Measurements from ENCODE around the gene FLAD1.
A peak's percentile ranks its signal among the peaks of the same experiment; 100 is the strongest.
"Not testable (repeated sequence)": the region's sequence is repeated elsewhere in the genome, so short reads cannot be mapped to it uniquely, and the experiment has no call there.

Gene FLAD1

DNA sequence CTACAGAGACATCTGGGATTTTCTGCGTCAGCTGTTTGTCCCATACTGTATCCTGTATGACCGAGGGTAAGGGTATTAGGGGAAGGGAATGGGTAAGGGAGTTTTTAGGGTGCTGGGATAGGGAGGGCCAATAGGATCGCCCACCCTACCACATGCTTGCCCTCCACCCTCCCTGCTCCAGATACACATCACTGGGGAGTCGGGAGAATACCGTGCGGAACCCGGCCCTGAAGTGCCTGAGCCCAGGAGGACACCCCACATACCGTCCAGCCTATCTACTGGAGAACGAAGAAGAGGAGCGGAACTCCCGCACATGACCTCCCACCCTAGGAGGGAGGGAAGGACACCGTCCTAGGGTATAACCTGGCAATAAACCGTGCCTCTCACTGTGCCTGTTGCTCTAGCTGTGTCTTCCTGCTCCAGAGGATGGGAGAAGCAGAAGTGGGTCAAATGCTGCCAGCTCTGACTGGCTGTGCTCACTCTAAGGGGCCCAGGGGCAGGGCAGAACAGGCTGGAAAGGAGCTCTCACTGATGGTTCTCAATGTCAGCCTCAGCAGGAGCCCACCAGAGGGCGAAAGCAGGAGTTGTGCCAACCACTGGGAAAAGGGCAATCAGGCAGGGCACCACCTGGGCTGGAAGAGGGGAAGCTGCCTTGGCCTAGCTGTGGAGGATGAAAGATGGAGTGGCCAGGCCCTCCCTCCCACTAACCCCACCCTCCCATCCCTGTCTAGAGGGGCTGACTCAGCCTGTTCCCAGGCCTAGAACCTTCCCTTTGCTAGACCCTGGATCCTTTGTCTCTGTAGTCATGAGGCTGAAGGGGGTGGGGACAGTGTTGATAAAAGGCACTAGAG, 9.8 kb downstream of the FLAD1 start:
- no peak for DNase-seq

DNA sequence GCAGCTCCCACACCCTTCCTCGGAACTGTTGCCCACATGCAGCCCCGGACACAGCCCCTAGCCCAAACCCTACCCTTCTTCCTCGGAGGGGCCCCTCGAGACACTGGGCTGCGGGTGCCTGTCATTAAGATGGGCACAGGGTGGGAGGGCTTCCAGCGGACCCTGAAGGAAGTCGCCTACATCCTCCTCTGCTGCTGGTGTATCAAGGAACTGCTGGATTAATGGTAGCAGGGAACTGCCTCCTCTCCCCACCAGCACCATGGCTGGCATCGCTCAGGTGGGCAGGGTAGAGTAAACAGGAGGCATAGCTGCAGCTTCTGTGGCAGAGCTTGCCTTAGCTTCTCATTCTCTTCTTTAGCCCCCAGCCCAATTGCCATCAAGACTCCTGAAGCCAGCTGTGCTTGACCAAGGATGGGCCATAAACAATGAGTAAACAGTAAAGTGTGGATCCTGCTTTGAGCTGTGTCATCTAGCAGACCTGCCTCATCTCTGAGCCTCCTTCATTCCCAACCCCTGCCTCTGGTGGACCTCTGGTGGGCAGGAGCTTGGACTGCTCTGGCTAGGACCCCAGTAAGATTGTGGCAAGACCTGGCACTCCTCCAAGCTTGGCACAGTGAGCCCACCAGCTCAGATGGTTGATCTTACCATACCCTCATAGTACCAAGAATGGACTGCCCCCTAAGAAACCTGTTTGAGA, 10.6 kb downstream of the FLAD1 start, which contains the start of gene LENEP:
TSS of gene LENEP (plus strand) at position 15 of the 697 bp plus-strand sequence. CDS start at position 37, 22 bp downstream.
- no peak for DNase-seq

DNA sequence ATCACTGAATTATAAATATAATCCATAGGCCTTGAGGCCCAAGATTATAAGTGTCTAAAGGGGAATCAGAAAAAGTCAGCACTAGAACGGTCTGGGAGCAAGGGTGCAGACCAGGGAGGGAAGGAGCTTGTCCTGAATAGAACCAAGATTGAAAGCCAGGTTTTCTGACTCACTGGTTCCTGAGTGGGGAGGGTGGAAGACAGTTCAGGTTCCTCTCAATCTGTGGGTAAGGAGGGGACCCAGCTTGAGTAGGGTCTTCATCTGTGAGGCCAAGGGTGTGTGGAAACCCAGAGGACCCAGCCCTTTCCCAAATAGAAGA, 11.1 kb downstream of the FLAD1 start:
- no peak for DNase-seq

DNA sequence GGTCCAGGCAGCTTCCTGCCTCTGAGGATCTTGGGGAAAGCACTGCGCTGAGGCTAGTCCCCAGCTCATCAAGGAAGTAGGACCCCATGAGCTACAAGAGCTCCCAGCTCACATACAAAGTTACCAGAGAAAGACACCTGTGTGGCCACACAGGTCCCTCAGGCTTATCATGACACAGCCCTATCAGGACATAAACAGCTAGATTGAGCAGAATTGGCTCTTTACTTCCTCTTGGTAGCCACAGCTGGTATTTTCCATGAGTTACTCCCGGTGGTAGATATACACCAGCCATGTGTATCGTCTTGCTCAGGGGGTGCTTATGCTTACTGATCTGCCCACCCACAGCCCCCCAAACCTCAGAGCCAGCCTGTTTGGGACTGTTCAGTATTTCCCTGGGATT, 11.4 kb downstream of the FLAD1 start:
- DNase-seq: no peak

DNA sequence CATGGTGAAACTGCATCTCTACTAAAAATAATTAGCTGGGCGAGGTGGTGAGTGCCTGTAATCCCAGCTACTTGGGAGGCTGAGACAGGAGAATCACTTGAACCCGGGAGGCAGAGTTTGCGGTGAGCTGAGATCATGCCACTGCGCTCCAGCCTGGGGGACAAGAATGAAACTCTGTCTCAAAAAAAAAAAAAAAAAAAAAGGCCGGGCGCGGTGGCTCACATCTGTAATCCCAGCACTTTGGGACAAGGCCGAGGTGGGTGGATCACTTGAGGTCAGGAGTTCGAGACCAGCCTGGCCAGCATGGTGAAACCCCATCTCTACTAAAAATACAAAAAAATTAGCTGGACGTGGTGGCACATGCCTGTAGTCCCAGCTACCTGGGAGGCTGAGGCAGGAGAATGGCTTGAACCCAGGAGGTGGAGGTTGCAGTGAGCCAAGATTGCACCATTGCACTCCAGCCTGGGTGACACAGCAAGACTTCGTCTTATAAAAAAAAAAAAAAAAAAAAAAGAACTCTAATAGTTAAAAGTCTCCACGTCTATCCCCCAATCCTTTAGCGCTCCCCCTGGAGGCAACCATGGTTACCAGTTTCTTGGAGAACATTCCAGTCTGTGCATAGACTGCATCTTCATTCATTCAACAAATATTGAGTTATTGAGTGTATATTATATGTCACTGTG, 12.3 kb downstream of the FLAD1 start:
- DNase-seq: not testable (repeated sequence)

DNA sequence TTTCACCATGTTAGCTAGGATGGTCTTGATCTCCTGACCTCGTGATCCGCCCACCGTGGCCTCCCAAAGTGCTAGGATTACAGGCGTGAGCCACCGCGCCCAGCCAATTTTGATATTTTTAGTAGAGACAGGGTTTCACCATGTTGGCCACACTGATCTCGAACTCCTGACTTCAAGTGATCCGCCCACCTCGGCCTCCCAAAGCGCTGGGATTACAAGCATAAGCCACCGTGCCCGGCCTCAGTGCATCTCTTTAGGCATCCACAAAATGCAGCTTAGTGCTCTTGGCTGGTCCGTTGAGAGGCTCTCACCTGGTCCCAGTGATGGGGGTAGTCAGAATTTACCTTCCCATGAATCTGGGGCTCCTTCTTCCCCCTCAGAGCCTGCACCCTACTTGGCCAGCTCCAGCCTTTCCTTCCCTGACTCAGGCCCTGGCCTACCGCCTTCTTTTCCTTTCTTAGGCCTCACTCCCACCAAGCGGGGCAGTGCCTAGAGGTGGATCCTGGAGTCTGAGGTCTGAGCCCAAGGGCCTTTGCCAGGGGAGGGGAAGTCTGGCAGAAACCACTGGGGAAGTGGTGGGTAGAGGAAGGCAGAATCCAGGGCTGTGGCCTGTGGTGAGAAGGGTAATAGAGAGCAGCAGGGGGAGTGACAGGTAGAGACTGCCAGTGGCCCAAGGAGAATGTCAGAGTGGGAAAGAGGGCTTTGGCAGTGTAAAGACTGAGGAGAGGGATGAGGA, 14.0 kb downstream of the FLAD1 start:
- no peak for DNase-seq

DNA sequence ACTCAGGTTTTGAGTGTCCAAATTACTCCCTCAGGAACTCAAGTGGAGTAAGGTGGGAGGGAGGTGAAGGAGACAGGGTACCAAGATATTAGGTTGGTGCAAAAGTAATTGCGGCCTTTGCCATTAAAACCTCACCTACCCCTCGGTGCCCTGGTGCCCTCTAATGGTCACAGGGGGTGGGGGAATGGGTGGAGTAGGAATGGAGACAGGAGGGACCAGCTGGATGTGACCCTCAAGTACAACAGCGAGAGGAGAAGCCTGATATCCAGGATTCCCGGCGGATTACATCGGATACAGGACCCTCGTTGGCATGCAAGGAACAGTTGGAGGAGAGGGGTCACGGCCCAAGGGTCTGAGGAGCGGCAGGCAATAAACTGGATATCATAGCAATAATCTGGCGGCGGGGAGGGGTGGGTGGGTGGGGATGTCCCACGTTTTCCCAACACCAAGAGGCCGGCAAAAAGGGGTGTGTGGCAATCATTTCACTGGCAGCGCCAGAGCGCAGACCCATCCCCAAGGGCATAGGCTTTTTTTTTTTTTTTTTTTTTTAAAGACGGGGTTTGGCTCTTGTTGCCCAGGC, 15.1 kb downstream of the FLAD1 start:
- no peak for DNase-seq

DNA sequence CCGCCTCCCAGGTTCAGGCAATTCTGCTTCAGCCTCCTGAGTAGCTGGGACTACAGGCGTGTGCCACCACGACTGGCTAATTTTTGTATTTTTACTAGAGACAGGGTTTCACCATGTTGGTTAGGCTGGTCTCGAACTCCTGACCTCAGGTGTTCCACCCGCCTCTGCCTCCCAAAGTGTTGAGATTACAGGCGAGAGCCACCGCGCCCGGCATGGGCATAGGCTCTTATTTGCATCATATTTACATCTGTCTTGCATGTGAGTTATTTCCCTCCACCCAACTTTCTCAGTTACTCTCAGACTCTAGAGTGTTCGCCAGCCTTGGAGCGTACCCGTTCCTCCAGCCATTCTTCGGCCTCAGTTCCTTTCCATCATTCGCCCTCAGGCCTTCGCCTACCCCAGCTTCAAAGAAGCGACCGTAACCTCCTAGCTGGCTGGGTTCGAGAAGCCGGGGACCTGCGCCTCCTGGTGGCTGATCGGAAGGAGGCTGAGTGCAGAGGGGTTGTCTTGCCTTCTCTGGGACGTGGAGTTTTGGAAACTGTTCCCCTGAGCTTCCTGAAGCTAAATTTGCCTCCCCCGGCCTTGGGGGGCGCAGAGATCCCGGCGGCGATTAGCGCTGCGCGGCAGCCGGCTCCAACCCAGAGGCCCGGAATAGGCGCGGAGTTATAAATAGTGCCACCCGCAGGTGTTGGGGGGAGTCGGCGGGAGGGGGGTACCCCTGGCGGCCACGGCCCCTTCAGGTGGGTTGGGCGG, 15.8 kb downstream of the FLAD1 start:
- DNase-seq: no peak

DNA sequence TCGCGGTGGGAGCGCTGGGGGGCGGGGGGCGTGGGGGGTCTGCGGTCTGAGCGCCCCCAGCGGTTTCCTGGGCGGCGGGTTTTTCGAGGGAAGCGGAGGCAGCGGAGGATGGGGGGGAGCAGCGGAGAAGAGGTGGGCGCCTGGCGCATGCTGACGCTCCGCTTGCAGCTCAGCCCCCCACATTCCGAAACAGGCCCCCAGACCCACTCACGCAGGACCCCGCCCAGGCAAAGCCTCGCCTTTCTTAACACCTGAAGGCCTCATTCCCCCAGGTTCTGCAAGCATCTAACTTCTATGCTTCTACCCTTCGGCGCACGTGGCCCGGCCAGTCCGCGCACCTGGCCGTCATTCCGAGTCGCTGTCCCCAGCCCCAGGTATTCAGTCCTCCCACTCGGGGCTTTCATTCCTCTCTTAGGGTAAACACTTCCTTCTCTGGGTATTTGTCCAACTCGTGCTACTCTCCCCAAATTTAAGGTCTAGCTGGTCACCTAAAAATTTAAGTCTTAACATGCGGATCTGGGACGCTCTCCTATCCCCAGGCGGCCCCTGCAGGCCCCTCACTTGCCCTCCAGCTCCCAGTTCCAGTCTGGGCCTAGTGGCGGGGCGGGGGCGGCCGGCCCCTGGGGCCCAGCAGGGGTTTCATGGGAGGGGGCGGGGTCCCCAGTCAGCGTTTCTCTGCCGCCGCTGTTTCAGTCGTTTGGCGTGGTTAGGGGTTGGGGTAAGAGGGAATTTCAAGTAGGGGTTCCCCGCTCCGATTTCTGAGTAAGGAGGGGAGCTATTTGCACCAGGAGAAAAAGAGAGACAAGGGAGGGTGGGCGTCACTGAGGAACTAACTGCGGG, 16.6 kb downstream of the FLAD1 start:
- DNase-seq: no peak

DNA sequence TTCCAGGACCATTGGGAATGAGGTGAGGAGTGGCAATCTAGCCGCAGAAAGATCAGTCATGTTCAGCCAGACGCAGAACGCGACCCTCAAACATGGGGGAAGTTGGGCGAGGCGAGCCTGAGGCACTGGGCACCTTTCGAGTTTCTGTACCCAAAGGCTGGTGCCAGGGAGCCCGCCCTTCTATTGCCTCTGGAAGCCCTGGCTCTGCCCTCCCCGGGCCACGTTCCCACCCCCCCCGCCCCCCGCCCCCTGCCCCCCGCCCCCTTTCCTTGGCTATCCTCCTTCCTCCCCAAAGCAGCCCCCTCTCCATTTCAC, 17.2 kb downstream of the FLAD1 start:
- no peak for DNase-seq

DNA sequence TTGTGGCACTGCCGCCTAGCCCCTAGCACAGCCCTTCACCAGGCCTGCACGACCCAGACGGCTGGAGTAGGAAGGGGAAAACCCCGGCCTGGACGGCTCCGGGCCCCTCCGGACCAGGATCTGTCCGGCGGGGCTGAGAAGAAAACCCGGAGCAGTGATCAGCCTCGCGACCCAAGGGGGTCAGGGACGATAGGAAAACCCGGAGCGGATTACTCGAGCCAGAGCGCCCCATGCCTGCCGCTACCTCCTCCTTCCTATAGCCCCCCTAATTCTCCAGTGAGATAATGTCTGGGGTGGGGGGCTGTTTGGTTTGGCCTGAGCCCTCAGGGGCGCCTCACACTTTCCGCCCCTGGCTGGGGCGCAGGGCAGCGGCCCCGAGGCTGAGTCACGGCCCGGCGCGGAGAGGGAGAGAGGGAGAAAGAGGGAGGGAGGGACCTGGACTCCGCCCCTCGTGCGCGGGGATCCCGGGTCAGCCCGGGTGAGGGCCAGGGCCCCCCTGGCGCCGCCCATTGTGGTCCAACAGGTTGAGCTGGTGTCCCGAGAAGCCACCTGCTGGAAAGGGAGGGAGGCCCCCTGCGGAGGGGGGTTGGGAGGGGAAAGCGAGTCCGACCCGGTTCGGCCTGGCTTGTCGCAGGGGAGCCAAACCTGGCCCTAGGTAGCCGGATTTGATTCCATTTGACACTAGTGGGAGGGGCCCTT, 17.7 kb downstream of the FLAD1 start:
- DNase-seq: peak; percentile 85

DNA sequence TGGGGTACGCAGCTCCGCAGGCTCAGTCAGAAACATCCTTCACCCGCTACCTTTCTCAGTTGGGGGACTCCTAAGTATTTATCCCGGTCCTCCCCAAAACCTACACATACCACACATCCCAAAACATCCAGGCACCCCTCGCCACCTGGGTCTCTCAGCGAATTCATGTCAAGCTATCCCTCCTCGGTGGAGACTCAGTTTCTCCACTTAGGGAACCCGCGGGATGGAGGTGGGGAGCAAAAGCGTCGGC, 18.2 kb downstream of the FLAD1 start:
- DNase-seq: no peak

DNA sequence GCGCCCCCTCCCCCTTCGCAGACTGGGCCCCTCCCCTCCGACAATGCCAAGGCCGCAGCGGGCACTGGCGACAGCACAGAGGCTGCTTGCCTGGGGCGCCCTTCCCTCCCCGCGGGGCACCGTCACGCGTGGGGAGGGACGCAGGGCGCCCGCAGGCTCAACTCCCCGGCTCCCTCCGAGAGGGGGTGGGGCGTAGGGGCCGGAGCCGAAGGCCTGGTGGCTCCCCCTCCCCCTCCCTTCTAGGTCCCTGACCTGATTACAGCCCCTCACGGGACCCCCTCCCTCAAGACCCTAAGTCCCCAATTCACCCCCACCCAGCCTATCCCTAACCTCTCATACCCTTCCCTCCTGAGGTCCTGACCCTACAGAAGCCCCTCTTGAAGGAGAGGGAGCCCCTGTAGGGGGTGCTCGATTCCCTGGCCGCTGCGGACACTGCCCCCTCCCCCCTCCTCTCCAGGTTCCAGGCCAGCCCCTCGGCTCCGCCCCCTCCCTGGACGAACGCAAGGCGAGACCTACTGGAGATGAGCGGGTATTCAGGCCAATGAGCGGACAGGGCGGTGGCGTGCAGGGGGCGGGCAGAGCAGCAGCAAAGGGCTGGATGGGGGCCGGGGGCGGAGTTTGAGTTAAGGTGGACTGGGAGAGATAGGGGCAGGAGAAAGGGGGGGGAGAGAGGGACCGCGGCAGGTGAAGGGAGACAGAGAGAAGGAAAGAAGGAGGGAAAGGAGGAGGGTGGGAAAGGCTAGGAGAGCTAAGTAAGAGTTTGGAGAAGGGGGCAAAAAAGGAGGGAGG, 18.7 kb downstream of the FLAD1 start:
- DNase-seq: no peak

DNA sequence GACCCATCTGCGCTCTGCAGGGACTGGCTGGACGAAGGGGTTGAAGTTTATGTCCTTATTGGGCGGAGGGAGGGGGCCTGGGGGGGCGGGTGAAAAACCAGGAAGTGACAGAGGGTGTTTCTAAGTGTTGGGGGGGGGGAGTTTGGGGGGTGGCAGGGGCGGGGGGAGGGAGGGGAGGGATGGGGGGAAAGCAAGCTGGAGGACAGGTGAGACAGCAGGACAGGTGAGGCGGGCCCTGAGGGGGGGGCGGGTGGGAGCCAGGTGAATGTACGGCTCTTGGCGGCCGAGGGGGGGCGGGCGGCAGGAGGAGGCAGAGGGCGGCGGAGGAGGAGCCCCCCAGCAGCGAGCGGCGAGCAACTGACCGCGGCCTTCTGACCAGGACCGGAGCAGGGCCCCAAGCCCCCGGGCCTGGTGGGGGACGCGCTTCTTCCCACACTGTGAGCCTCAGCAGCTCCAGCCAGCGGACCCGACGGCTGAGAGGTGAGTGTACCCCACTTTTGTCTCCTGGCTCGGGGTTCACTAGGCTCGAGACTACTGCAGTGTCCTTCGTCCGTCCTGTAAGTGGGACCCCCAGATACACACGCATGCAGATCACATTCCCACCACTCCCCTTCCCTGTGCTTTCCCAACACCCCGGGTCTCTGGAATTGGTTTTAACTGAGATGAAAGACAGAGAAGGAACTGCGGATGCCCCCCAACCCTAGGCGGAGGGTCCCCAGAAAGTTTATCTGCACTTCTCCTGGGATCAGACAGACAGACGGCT, 19.5 kb downstream of the FLAD1 start, which contains the start of gene ZBTB7B:
TSS of gene ZBTB7B (plus strand) at position 339 of the 763 bp plus-strand sequence. CDS start 11,859 bp downstream, outside the sequence.
- no peak for DNase-seq

DNA sequence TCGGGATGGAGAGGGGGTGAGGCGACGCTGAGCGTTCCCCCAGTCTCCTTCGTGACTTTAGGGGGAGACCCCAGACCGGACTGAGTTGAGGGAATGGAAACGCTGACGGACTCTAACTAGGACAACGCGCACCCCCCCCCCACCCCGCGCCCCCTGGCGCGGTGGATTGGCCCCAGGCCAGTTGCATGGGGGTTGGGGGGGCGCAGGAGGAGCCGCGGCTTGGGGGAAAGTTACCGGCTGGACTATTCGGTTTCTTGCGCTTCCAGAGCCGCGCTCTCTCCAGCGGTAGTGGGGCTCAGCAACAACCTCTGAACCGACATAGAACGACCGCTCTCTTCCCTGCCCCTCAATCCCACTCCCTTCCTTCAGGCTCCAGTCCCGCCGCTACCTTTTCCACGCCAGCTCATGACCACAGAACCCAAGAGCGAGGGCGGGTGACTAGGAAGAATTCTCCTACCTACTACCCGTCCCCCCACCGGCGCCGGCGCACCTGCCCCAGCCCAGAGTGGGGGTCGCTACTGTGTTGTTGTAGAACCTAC, 20.2 kb downstream of the FLAD1 start:
- DNase-seq: no peak

DNA sequence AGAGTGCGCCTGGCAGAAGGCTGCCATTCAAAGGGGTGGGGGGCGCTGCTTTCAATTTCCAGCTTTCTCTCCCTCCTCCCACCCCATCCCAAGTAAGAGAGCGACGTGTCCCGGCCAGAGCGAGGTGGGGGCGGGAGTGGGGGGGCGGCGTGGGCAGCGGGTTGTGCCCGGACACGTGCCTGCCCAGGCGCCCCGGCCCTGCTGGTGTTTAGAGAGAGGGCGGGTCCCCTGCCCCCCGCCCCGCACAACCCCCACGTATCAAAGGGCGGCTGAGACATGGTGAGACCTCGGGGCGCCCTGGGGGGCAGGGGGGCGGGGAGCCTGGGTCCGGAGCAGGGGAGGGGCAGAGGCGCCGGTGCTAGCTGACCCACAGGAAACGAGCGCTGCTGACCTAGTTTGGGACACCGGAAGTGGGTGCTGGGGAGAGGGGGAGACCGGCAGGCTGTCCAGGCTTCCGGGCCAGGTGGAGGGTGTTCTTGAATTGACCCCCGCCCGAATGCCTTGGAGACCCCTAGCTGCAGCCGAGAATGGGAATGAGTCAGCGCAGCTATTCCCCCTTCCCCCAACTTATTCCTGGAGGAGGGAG, 20.7 kb downstream of the FLAD1 start:
- DNase-seq: no peak

DNA sequence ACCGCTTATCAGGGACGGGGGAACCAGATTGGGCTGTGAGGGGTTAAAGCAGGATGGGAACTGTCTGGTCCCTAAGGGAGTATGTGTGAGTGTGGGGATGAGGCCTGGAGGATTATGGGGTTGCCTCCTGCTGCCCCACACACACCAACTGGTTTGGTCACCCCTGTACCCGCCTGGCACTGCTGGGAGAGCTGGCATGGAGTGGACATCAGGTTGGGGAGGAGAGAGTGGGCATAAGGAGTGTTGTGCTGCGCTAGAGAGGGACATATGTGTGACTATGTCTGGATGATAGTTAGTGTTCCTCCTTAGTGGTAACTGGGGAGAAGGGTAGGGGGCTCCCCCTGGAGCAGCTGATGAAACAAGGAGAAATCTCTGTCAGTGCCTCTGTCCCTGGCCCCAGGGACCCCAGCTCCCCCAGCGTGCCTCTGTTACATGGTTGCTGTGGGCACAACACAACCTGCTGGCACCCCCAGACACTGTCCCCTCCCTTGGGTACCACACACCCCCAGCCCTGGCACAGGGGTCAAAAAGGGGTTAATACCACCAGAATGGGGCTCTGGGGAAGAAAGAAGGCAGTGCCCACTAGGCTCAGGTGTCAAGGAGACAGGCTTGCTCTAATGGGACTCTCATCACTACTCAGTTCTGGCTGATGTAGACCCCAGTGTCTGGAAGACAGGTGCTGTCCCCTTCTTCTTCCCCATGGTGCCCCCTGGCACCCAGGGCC, 21.4 kb downstream of the FLAD1 start:
- no peak for DNase-seq

Measured in cortex of kidney (tissue), 1 donor.